ENCODE measurements around the gene SLC39A8. TPM values are rescaled to one million over a fixed set of nuclear protein-coding genes. Genes with fewer than 3 reads are reported as not detected.
A peak's percentile ranks its signal among the peaks of the same experiment; 100 is the strongest.

Gene SLC39A8
- total RNA-seq, 1 experiment from 2014 or later = 15.5 TPM

DNA sequence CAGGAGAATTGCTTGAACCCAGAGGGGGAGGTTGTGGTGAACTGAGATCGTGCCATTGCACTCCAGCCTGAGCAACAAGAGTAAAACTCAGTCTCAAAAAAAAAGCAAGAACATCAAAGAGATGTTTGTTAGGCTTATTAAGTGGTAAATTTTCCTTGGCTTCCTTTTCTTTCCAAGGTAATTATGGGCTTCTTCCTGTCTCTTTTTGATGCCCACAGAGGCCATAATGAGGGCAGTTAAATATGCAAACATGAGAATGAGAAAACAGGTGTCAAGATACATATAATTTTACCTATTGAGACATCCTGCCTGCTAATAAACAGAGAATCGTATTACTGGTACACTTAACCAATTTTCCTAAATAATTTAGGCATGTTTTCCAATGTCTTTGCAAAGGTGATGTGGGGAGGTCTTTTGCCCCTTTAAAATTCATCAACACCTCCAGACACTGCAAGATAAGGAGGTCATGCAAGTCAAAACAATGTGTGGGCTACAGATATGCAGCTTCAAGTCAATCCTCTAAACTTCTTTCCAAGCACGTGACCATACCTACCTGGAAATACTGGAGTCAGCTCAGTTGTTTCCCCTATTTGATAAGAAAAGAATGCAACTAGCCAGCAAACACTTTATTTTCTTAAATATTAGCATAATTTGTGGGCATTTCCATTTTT lies 2.7 kb downstream of the SLC39A8 start:
- intact Hi-C loops (cut with micrococcal nuclease; ENCODE audit: unreplicated experiment) = loop anchor here (10.0 kb wide), 4 partner anchors 162 to 752 kb away; partner anchors contain the start of genes BDH2, NFKB1 and SLC9B1
- peaks cover 9% of the 10 kb centered on the region for H3K4me1 Mint-ChIP-seq (ENCODE audit: low read depth, unreplicated experiment)
- H3K36me3 ChIP-seq (ENCODE audit: control insufficient read depth, insufficient read depth, low read length) = no peaks in the 10 kb centered on the region

GRCh38 chr4:102341201-102341600 lies 4.1 kb downstream of the SLC39A8 start:
- Mint-ChIP-seq H3K4me3 (ENCODE audit: unreplicated experiment) (no peak overlapping the region), H3K27me3 (ENCODE audit: insufficient read depth, unreplicated experiment) (no peaks in the 10 kb centered on the region), H3K27ac (ENCODE audit: unreplicated experiment) (no peak overlapping the region), H3K9me3 (ENCODE audit: unreplicated experiment) (no peaks in the 10 kb centered on the region), H3K36me3 (ENCODE audit: insufficient read depth, unreplicated experiment) (peaks cover 4% of the 10 kb centered on the region), H3K4me1 (ENCODE audit: low read depth, unreplicated experiment) (peaks cover 9% of the 10 kb centered on the region)
- intact Hi-C loops (cut with micrococcal nuclease; ENCODE audit: unreplicated experiment) = loop anchor here (10.0 kb wide), 4 partner anchors 164 to 754 kb away; partner anchors contain the start of genes BDH2, NFKB1 and SLC9B1
- no peaks in the 10 kb centered on the region for H3K9me3 ChIP-seq
- ChIA-PET POLR2A (no interaction called here), CTCF (no interaction called here)
- TF ChIP-seq CTCF (IDR thresholded peaks at IDR 0.05; ENCODE audit: insufficient read depth in 1 of 2, low read depth in 1 of 2, low read length in 1 of 2, severe bottlenecking in 1 of 2, unreplicated experiment in 1 of 2) = no peak
- DNase-seq = no peak
- H3K27me3 ChIP-seq (replicated peaks; ENCODE audit: control insufficient read depth, insufficient read depth, low read length) = no peaks in the 10 kb centered on the region
- no peak overlapping the region for H3K4me3 ChIP-seq (ENCODE audit: low read depth, low read length)
- no TSS peak for BruUV-seq (replicated peaks)
- H3K36me3 ChIP-seq (ENCODE audit: control insufficient read depth, insufficient read depth, low read length) = no peaks in the 10 kb centered on the region
- H3K4me1 ChIP-seq = peaks cover 31% of the 10 kb centered on the region

More for the DNA sequence above, 2.7 kb downstream of the SLC39A8 start:
- ChIA-PET CTCF (no interaction called here), POLR2A (no interaction called here)
- Histone ChIP-seq H3K9me3 (no peaks in the 10 kb centered on the region), H3K4me3 (ENCODE audit: low read depth, low read length) (no peak overlapping the region), H3K4me1 (peaks cover 31% of the 10 kb centered on the region), H3K27me3 (replicated peaks; ENCODE audit: control insufficient read depth, insufficient read depth, low read length) (no peaks in the 10 kb centered on the region)
- H3K27me3 Mint-ChIP-seq (ENCODE audit: insufficient read depth, unreplicated experiment) = no peaks in the 10 kb centered on the region
- no peak overlapping the region for H3K27ac Mint-ChIP-seq (ENCODE audit: unreplicated experiment)
- peak overlapping the region; percentile 47 for H3K4me3 Mint-ChIP-seq (ENCODE audit: unreplicated experiment)
- no TSS peak for BruUV-seq (replicated peaks)
- no peaks in the 10 kb centered on the region for H3K9me3 Mint-ChIP-seq (ENCODE audit: unreplicated experiment)
- TF ChIP-seq CTCF (IDR thresholded peaks at IDR 0.05; ENCODE audit: insufficient read depth in 1 of 2, low read depth in 1 of 2, low read length in 1 of 2, severe bottlenecking in 1 of 2, unreplicated experiment in 1 of 2) = no peak
- DNase-seq = no peak
- peaks cover 4% of the 10 kb centered on the region for H3K36me3 Mint-ChIP-seq (ENCODE audit: insufficient read depth, unreplicated experiment)

DNA sequence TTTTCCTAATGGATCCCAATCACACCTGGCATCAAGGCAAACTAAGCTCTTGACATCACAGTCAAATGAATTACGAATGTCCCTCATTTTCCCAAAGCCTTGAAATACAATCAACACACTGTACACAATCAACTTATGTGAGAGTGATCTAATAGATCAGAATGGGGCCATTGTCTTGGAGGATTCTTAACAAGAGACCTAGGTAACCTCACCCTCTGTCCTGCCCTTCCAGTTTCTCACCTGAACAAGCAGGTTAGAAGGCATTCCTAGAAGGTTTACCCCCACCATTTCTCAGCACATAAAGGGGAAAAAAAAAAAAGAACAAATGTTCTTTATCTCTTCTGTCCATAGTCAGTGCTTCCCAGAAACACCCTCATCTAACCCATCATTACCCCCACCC lies 6.3 kb downstream of the SLC39A8 start:
- no peak for TF ChIP-seq CTCF (IDR thresholded peaks at IDR 0.05; ENCODE audit: insufficient read depth in 1 of 2, low read depth in 1 of 2, low read length in 1 of 2, severe bottlenecking in 1 of 2, unreplicated experiment in 1 of 2)

More for the DNA sequence above, 6.3 kb downstream of the SLC39A8 start:
- Histone ChIP-seq H3K4me3 (ENCODE audit: low read depth, low read length) (no peak overlapping the region), H3K36me3 (ENCODE audit: control insufficient read depth, insufficient read depth, low read length) (no peaks in the 10 kb centered on the region), H3K4me1 (peaks cover 27% of the 10 kb centered on the region), H3K27me3 (replicated peaks; ENCODE audit: control insufficient read depth, insufficient read depth, low read length) (no peaks in the 10 kb centered on the region), H3K9me3 (no peaks in the 10 kb centered on the region)
- Mint-ChIP-seq H3K27ac (ENCODE audit: unreplicated experiment) (no peak overlapping the region), H3K36me3 (ENCODE audit: insufficient read depth, unreplicated experiment) (peaks cover 4% of the 10 kb centered on the region), H3K9me3 (ENCODE audit: unreplicated experiment) (no peaks in the 10 kb centered on the region), H3K4me3 (ENCODE audit: unreplicated experiment) (no peak overlapping the region), H3K4me1 (ENCODE audit: low read depth, unreplicated experiment) (peaks cover 9% of the 10 kb centered on the region), H3K27me3 (ENCODE audit: insufficient read depth, unreplicated experiment) (no peaks in the 10 kb centered on the region)
- DNase-seq = peak; percentile 41 to 52
- ChIA-PET CTCF (no interaction called here), POLR2A (no interaction called here)
- no TSS peak for BruUV-seq (replicated peaks)
- intact Hi-C loops (cut with micrococcal nuclease; ENCODE audit: unreplicated experiment) = no loop called here

All from Caco-2 (cell line).